Smooth muscle cell (in vitro differentiated cells): ENCODE results near the gene DIP2C. TPM values are rescaled to one million over a fixed set of nuclear protein-coding genes. Genes with fewer than 3 reads are reported as not detected.

Source experiments
- DNase-seq: peaks from one replicate; lab custom pipeline; 2025; ENCODE audit not compliant: unreplicated experiment; lab: John Stamatoyannopoulos, UW
- H2AFZ ChIP-seq: fragments of 200-600 bp; sonication (generic); 2 replicates; pipeline ENCODE4 v1.6.0; 2016; ENCODE audit warnings: antibody characterized with exemption, low read depth, mild to moderate bottlenecking
- H3F3A ChIP-seq: fragments of 200-600 bp; sonication (generic); 2 replicates; pipeline ENCODE4 v1.6.0; 2017; ENCODE audit warnings: antibody characterized with exemption, low read depth
- H3K27ac ChIP-seq: fragments of 200-600 bp; sonication (generic); 2 replicates; pipeline ENCODE4 v1.5.1; 2016; ENCODE audit warnings: low read depth, mild to moderate bottlenecking
- H3K27me3 ChIP-seq: fragments of 200-600 bp; sonication (generic); 2 replicates; pipeline ENCODE4 v1.6.1; 2016; ENCODE audit warnings: low read depth, mild to moderate bottlenecking
- H3K36me3 ChIP-seq: fragments of 200-600 bp; sonication (generic); 2 replicates; pipeline ENCODE4 v1.5.1; 2016; ENCODE audit warnings: low read depth
- H3K4me1 ChIP-seq: fragments of 200-600 bp; sonication (generic); 2 replicates; pipeline ENCODE4 v1.5.1; 2016; ENCODE audit warnings: low read depth
- H3K4me2 ChIP-seq: fragments of 200-600 bp; sonication (generic); 2 replicates; pipeline ENCODE4 v1.6.0; 2016; ENCODE audit warnings: mild to moderate bottlenecking
- H3K4me3 ChIP-seq: fragments of 200-600 bp; sonication (generic); 2 replicates; pipeline ENCODE4 v1.5.1; 2016; ENCODE audit warnings: mild to moderate bottlenecking
- H3K79me2 ChIP-seq: fragments of 200-600 bp; sonication (generic); 2 replicates; pipeline ENCODE4 v1.6.0; 2016; ENCODE audit warnings: low read depth, mild to moderate bottlenecking
- H3K9ac ChIP-seq: fragments of 200-600 bp; sonication (generic); 2 replicates; pipeline ENCODE4 v1.6.0; 2016; ENCODE audit warnings: low read depth
- H3K9me3 ChIP-seq: fragments of 200-600 bp; sonication (generic); replicated peaks from 2 replicates; pipeline ENCODE4 v1.5.1; 2016; ENCODE audit warnings: low read depth
- H4K20me1 ChIP-seq: fragments of 200-600 bp; sonication (generic); 2 replicates; pipeline ENCODE4 v1.6.0; 2016; ENCODE audit warnings: low read depth
- CTCF ChIP-seq: fragments of 200-600 bp; sonication (generic); IDR thresholded peaks from 2 replicates; pipeline ENCODE4 v1.5.1; 2017; ENCODE audit warnings: borderline replicate concordance, mild to moderate bottlenecking, antibody characterized with exemption; ENCODE audit not compliant: insufficient read depth, poor library complexity, severe bottlenecking
- WGBS: methylation state at CpG from one replicate; pipeline ENCODE4 v1.1.7; 2016; ENCODE audit warnings: low lambda C conversion rate; 5-methylcytosine and 5-hydroxymethylcytosine counted together
- polyA plus RNA-seq: library from polyadenylated mRNA; unstranded; fragments of >200 nt; fragmentation: Nextera tagmentation; extraction: Ambion mirVana; gene quantifications from 2 replicates; pipeline ENCODE4 v1.2.1, GENCODE V29; 2016
- total RNA-seq: library from RNA; depleted of rRNA; stranded (reverse); fragments of >200 nt; gene quantifications from 2 replicates; pipeline ENCODE4 v1.2.3, GENCODE V29; 2014

Gene DIP2C
- total and polyA plus RNA-seq, 2 experiments from 2014 or later, result 14.9 to 15.3 TPM

GRCh38 chr10:558891-559766 lies 130.3 kb downstream of the DIP2C start:
- H3K79me2 ChIP-seq, result peaks cover 84% of the 10 kb centered on the region

GRCh38 chr10:558364-558763 lies 131.1 kb downstream of the DIP2C start:
- WGBS, result 92% methylated on average over 17 of the region's 17 CpGs
- Histone ChIP-seq H3K9ac (no peak overlapping the region), H3K27me3 (no peaks in the 10 kb centered on the region), H3K4me1 (peaks cover 9% of the 10 kb centered on the region), H3K9me3 (no peaks in the 10 kb centered on the region), H3K27ac (no peak overlapping the region), H2AFZ (no peak overlapping the region), H3K4me3 (no peak overlapping the region), H3K79me2 (peaks cover 84% of the 10 kb centered on the region), H3K4me2 (no peak overlapping the region), H3F3A (no peaks in the 10 kb centered on the region), H4K20me1 (peaks cover 93% of the 10 kb centered on the region), H3K36me3 (no peaks in the 10 kb centered on the region)
- DNase-seq, result no peak
- TF ChIP-seq CTCF, result no peak

More at GRCh38 chr10:558891-559766, 130.3 kb downstream of the DIP2C start:
- DNase-seq, result no peak
- no peaks in the 10 kb centered on the region for H3K27me3 ChIP-seq
- no peak overlapping the region for H3K27ac ChIP-seq
- no peaks in the 10 kb centered on the region for H3F3A ChIP-seq
- H4K20me1 ChIP-seq, result peaks cover 91% of the 10 kb centered on the region
- H3K9ac ChIP-seq, result no peak overlapping the region
- H3K4me1 ChIP-seq, result peaks cover 9% of the 10 kb centered on the region
- H3K4me2 ChIP-seq, result no peak overlapping the region
- no peak overlapping the region for H2AFZ ChIP-seq
- 88% methylated on average over 19 of the region's 19 CpGs for WGBS
- H3K36me3 ChIP-seq, result no peaks in the 10 kb centered on the region
- no peaks in the 10 kb centered on the region for H3K9me3 ChIP-seq
- H3K4me3 ChIP-seq, result no peak overlapping the region
- no peak for TF ChIP-seq CTCF

GRCh38 chr10:557792-558328 lies 131.6 kb downstream of the DIP2C start:
- DNase-seq, result no peak
- WGBS, result 90% methylated on average over 7 of the region's 10 CpGs
- H3K4me1 ChIP-seq, result peaks cover 9% of the 10 kb centered on the region
- no peak overlapping the region for H3K4me3 ChIP-seq
- H2AFZ ChIP-seq, result no peak overlapping the region
- TF ChIP-seq CTCF, result no peak
- no peak overlapping the region for H3K27ac ChIP-seq
- no peaks in the 10 kb centered on the region for H3K36me3 ChIP-seq
- H4K20me1 ChIP-seq, result peaks cover 93% of the 10 kb centered on the region
- no peaks in the 10 kb centered on the region for H3K27me3 ChIP-seq
- H3F3A ChIP-seq, result no peaks in the 10 kb centered on the region
- H3K9me3 ChIP-seq, result no peaks in the 10 kb centered on the region
- H3K9ac ChIP-seq, result no peak overlapping the region
- H3K79me2 ChIP-seq, result peaks cover 84% of the 10 kb centered on the region
- H3K4me2 ChIP-seq, result no peak overlapping the region
